CD14-positive monocyte (primary cell): ENCODE results near the gene OXT. TPM values are rescaled to one million over a fixed set of nuclear protein-coding genes. Genes with fewer than 3 reads are reported as not detected.

ENCODE experiments used
- DNase-seq, 3 donors: peaks; one replicate each; pipeline ENCODE4 v3.0.0-alpha.2; 2011 to 2022
- H2AFZ ChIP-seq: 2 replicates; pipeline ENCODE4 v1.6.0; 2012; ENCODE audit warnings: mild to moderate bottlenecking, low read depth, low read length, inconsistent platforms; ENCODE audit not compliant: insufficient read depth, poor library complexity, severe bottlenecking
- H3K27ac ChIP-seq, 2 donors: 1 replicate in 1 of 2; 2 replicates in 1 of 2; pipeline ENCODE4 v1.5.1; 2012 to 2013; ENCODE audit warnings: low read length in 2 of 2, control low read depth in 1 of 2, inconsistent platforms in 1 of 2, low read depth in 1 of 2, mild to moderate bottlenecking in 1 of 2
- H3K27me3 ChIP-seq, 2 donors: one replicate each; pipeline versions ENCODE4 v1.6.0 to v1.6.1; 2011 to 2013; ENCODE audit warnings: low read length in 2 of 2; ENCODE audit not compliant: control insufficient read depth in 2 of 2, insufficient read depth in 2 of 2
- H3K36me3 ChIP-seq, 2 donors: replicated peaks in 1 of 2; 1 replicate in 1 of 2; 2 replicates in 1 of 2; pipeline versions ENCODE4 v1.5.1 to v1.6.1; 2012 to 2013; ENCODE audit warnings: low read length in 2 of 2, control low read depth in 1 of 2, inconsistent platforms in 1 of 2, mild to moderate bottlenecking in 1 of 2; ENCODE audit not compliant: insufficient read depth in 2 of 2, control insufficient read depth in 1 of 2
- H3K4me1 ChIP-seq, 2 donors: 1 replicate in 1 of 2; 2 replicates in 1 of 2; pipeline versions ENCODE4 v1.5.1 to v1.6.1; 2012 to 2013; ENCODE audit warnings: low read length in 2 of 2, control low read depth in 1 of 2, inconsistent platforms in 1 of 2, mild to moderate bottlenecking in 1 of 2, moderate library complexity in 1 of 2; ENCODE audit not compliant: insufficient read depth in 2 of 2, control insufficient read depth in 1 of 2
- H3K4me2 ChIP-seq: replicated peaks from 2 replicates; pipeline ENCODE3; 2012; ENCODE audit warnings: low read length, moderate library complexity, mild to moderate bottlenecking; ENCODE audit not compliant: poor library complexity, severe bottlenecking; ENCODE audit errors: extremely low read depth
- H3K4me3 ChIP-seq, 3 experiments: fragments of 200-600 bp in 1 of 3; sonication (generic) in 1 of 3; replicated peaks in 1 of 3; 1 replicate in 2 of 3; 2 replicates in 1 of 3; pipeline ENCODE4 v1.5.1; 2011 to 2013; ENCODE audit warnings: low read length in 3 of 3, mild to moderate bottlenecking in 3 of 3, control low read depth in 2 of 3, low read depth in 2 of 3, inconsistent platforms in 1 of 3, moderate library complexity in 1 of 3
- H3K79me2 ChIP-seq: 2 replicates; pipeline ENCODE4 v1.6.0; 2012; ENCODE audit warnings: mild to moderate bottlenecking, control low read depth, inconsistent platforms, low read length, moderate library complexity; ENCODE audit not compliant: insufficient read depth
- H3K9ac ChIP-seq: 2 replicates; pipeline ENCODE4 v1.6.0; 2017; ENCODE audit warnings: low read length, mild to moderate bottlenecking; ENCODE audit not compliant: insufficient read depth, poor library complexity, severe bottlenecking
- H3K9me3 ChIP-seq, 2 donors: replicated peaks in 1 of 2; 1 replicate in 1 of 2; 2 replicates in 1 of 2; pipeline versions ENCODE4 v1.5.1 to v1.6.1; 2012 to 2013; ENCODE audit warnings: low read length in 2 of 2, control low read depth in 1 of 2; ENCODE audit not compliant: control insufficient read depth in 1 of 2, insufficient read depth in 1 of 2
- H4K20me1 ChIP-seq: 2 replicates; pipeline ENCODE4 v1.6.0; 2012; ENCODE audit warnings: mild to moderate bottlenecking, low read length, control low read depth, moderate library complexity; ENCODE audit not compliant: insufficient read depth
- H3K27ac Mint-ChIP-seq, 7 donors: one replicate each; pipeline ENCODE4 v1.8.0; 2020; ENCODE audit warnings: mild to moderate bottlenecking in 7 of 7, mixed read lengths in 7 of 7, moderate library complexity in 6 of 7, inconsistent platforms in 2 of 7
- H3K27me3 Mint-ChIP-seq, 3 donors: one replicate each; pipeline ENCODE4 v1.8.0; 2021 to 2022; ENCODE audit warnings: low read depth in 3 of 3, mild to moderate bottlenecking in 3 of 3, mixed read lengths in 3 of 3, moderate library complexity in 3 of 3, inconsistent platforms in 1 of 3
- H3K36me3 Mint-ChIP-seq, 2 donors: one replicate each; pipeline ENCODE4 v1.8.0; 2020; ENCODE audit warnings: mixed read lengths in 2 of 2, inconsistent platforms in 1 of 2, mild to moderate bottlenecking in 1 of 2
- H3K4me1 Mint-ChIP-seq: one replicate; pipeline ENCODE4 v1.8.0; 2020; ENCODE audit warnings: mild to moderate bottlenecking, mixed read lengths
- H3K4me3 Mint-ChIP-seq, 2 donors: one replicate each; pipeline ENCODE4 v1.8.0; 2020; ENCODE audit warnings: mild to moderate bottlenecking in 2 of 2, mixed read lengths in 2 of 2, moderate library complexity in 1 of 2
- H3K9me3 Mint-ChIP-seq, 7 donors: one replicate each; pipeline ENCODE4 v1.8.0; 2020 to 2022; ENCODE audit warnings: mixed read lengths in 7 of 7, mild to moderate bottlenecking in 6 of 7, moderate library complexity in 6 of 7, inconsistent platforms in 2 of 7
- CTCF ChIP-seq: fragments of 200-600 bp; IDR thresholded peaks from one replicate; pipeline ENCODE4 v1.8.0; 2022; ENCODE audit warnings: antibody characterized with exemption, mild to moderate bottlenecking
- WGBS: methylation state at CpG from one replicate; pipeline ENCODE4 v1.1.5; 2013; ENCODE audit warnings: missing lambda C conversion rate; ENCODE audit not compliant: insufficient coverage; 5-methylcytosine and 5-hydroxymethylcytosine counted together
- intact Hi-C, 2 donors: fragments of 100-400 bp; cut with micrococcal nuclease; formaldehyde crosslinking; loops; one replicate each; pipeline versions ENCODE4 v1.15.0 to v1.15.1; 2023
- polyA plus RNA-seq, 3 donors: library from polyadenylated mRNA; depleted of rRNA in 1 of 3; unstranded in 2 of 3; stranded (reverse) in 1 of 3; fragments of 300-500 nt in 2 of 3; fragments of >200 nt in 1 of 3; fragmentation: Illumina TruSeq in 2 of 3; gene quantifications; 1 replicate in 2 of 3; 2 replicates in 1 of 3; pipeline ENCODE4 v1.2.3, GENCODE V29; 2012 to 2021

Gene OXT
- polyA plus RNA-seq, 3 donors: not detected

GRCh38 chr20:3040086-3040485 is 31.3 kb upstream of the OXT start:
- Histone ChIP-seq H3K36me3 (peaks cover 54 to 63% of the 10 kb centered on the region in 2 donors), H4K20me1 (no peaks in the 10 kb centered on the region), H3K9me3 (no peaks in the 10 kb centered on the region), H3K4me3 (no peak overlapping the region), H3K27me3 (no peaks in the 10 kb centered on the region), H3K4me2 (no peak overlapping the region), H3K27ac (no peak overlapping the region), H3K4me1 (peaks cover 5 to 6% of the 10 kb centered on the region in 2 donors), H3K9ac (no peak overlapping the region), H3K79me2 (no peaks in the 10 kb centered on the region), H2AFZ (no peak overlapping the region)
- no peak overlapping the region for H3K4me3 Mint-ChIP-seq
- H3K27ac Mint-ChIP-seq: no peak overlapping the region
- 93% methylated on average over 6 of the region's 8 CpGs for WGBS
- H3K27me3 Mint-ChIP-seq: peaks cover 0 to 3% (median 2%) of the 10 kb centered on the region in 3 donors
- intact Hi-C loops: no loop called here
- no peaks in the 10 kb centered on the region for H3K9me3 Mint-ChIP-seq
- peaks cover 38 to 65% of the 10 kb centered on the region in 2 donors for H3K36me3 Mint-ChIP-seq
- H3K4me1 Mint-ChIP-seq: peaks cover 6% of the 10 kb centered on the region
- no peak for TF ChIP-seq CTCF
- DNase-seq: no peak

- peaks cover 0 to 3% (median 2%) of the 10 kb centered on the region in 3 donors for H3K27me3 Mint-ChIP-seq
- H3K36me3 Mint-ChIP-seq: peaks cover 41 to 49% of the 10 kb centered on the region in 2 donors
- Histone ChIP-seq H3K27ac (no peak overlapping the region), H3K79me2 (peaks cover 6% of the 10 kb centered on the region), H2AFZ (no peak overlapping the region), H3K4me1 (peaks cover 14 to 23% of the 10 kb centered on the region in 2 donors), H3K36me3 (peaks cover 35 to 45% of the 10 kb centered on the region in 2 donors), H3K4me3 (no peak overlapping the region), H4K20me1 (no peaks in the 10 kb centered on the region), H3K9me3 (no peaks in the 10 kb centered on the region), H3K4me2 (no peak overlapping the region), H3K27me3 (no peaks in the 10 kb centered on the region), H3K9ac (no peak overlapping the region)
- no peak for TF ChIP-seq CTCF
- peaks cover 14% of the 10 kb centered on the region for H3K4me1 Mint-ChIP-seq
- H3K4me3 Mint-ChIP-seq: no peak overlapping the region
- 99% methylated on average over 8 of the region's 10 CpGs for WGBS
- intact Hi-C loops: no loop called here
- H3K9me3 Mint-ChIP-seq: no peaks in the 10 kb centered on the region
- no peak for DNase-seq
- H3K27ac Mint-ChIP-seq: peak overlapping the region in 2 of 7 donors; percentile 26 to 30
Measured at GRCh38 chr20:3041854-3042409, 29.5 kb upstream of the OXT start.
